ENCODE data around the gene GAB3. TPM values are rescaled to one million over a fixed set of nuclear protein-coding genes. Genes with fewer than 3 reads are reported as not detected.

The GAB3 gene
- total RNA-seq, 1 experiment from 2014 or later: 0.69 TPM

DNA sequence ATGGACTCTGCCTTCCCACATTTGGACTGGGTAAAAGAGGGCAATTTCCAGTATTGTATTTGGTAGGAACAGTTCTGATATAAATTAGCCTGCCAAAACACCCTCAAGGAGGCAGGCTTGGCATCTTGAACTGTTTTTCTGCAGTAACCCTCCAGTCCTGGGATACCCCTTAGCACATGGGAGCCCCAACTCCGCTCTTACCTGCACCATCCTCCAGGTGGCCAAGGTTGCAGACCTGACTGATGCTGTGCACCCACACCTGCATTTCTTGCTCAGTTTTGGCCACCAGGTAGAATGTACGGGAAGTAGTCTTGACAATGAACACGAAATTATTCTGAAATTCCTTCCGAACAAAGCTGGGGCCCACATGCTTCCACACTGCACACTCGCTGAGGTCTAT lies 35.1 kb downstream of the GAB3 start:
- no peaks in the 10 kb centered on the region for H3K9me3 ChIP-seq (ENCODE audit: control insufficient read depth in 1 of 2, insufficient read depth in 1 of 2, low read depth in 1 of 2, low read length in 2 of 2)
- TF ChIP-seq EGR1 (IDR thresholded peaks at IDR 0.05; ENCODE audit: low read depth): no peak
- 0 out of 6 replicates have a peak, but pooled peaks of 1 of the 3 experiments have one; percentile 8 for TF ChIP-seq CTCF (IDR thresholded peaks at IDR 0.05 in 2 of 3, conservative IDR thresholded peaks at IDR 0.05 in 1 of 3; ENCODE audit: borderline replicate concordance in 1 of 3, insufficient read depth in 1 of 3, low read depth in 2 of 3, low read length in 2 of 3)
- H3K9me2 ChIP-seq (ENCODE audit: insufficient read depth): no peaks in the 10 kb centered on the region
- H2AFZ ChIP-seq (ENCODE audit: low read depth, low read length, poor library complexity, severe bottlenecking): no peak overlapping the region
- no peak for DNase-seq (ENCODE audit: low read depth, low spot score)
- no peaks in the 10 kb centered on the region for H3K36me3 ChIP-seq (ENCODE audit: control insufficient read depth in 1 of 2, insufficient read depth in 2 of 2, low read length in 2 of 2)
- H3K4me1 ChIP-seq (ENCODE audit: control insufficient read depth in 1 of 2, insufficient read depth in 2 of 2, low read length in 2 of 2): no peaks in the 10 kb centered on the region
- H3K27me3 ChIP-seq (ENCODE audit: insufficient read depth, low read length): no peaks in the 10 kb centered on the region
- H3K9ac ChIP-seq (ENCODE audit: low read length): no peak overlapping the region
- no peaks in the 10 kb centered on the region for H4K20me1 ChIP-seq (ENCODE audit: insufficient read depth)
- no TSS peak for BruUV-seq (replicated peaks)
- intact Hi-C loops (cut with micrococcal nuclease): loop anchor here (10.0 kb wide), 1 partner anchor 129 kb away; no protein-coding TSS in a partner anchor
- no peak overlapping the region for H3K4me3 ChIP-seq (replicated peaks in 1 of 2; ENCODE audit: low read depth in 1 of 2, low read length in 2 of 2)
- no peak overlapping the region for H3K4me2 ChIP-seq (ENCODE audit: low read length)
- no peak for ATAC-seq
- no peak overlapping the region for H3K27ac ChIP-seq (ENCODE audit: low read depth, low read length)
- ChIA-PET POLR2A (no interaction called here), CTCF (no interaction called here), RAD21 (ENCODE audit: low non-redundant PET in 1 of 2, low total read pairs in 2 of 2, uncharacterized antibody in 2 of 2, unreplicated experiment in 2 of 2) (no interaction called here)
- H3K79me2 ChIP-seq (ENCODE audit: insufficient read depth, low read length): no peaks in the 10 kb centered on the region

- BruUV-seq (replicated peaks): no TSS peak
- ATAC-seq (peak; percentile 89), DNase-seq (ENCODE audit: low read depth, low spot score) (peak; percentile 23)
- Histone ChIP-seq H3K4me3 (replicated peaks in 1 of 2; ENCODE audit: low read depth in 1 of 2, low read length in 2 of 2) (no peak overlapping the region), H4K20me1 (ENCODE audit: insufficient read depth) (no peaks in the 10 kb centered on the region), H3K79me2 (ENCODE audit: insufficient read depth, low read length) (no peaks in the 10 kb centered on the region), H3K9ac (ENCODE audit: low read length) (no peak overlapping the region), H3K9me2 (ENCODE audit: insufficient read depth) (no peaks in the 10 kb centered on the region), H3K27ac (ENCODE audit: low read depth, low read length) (no peak overlapping the region), H3K4me2 (ENCODE audit: low read length) (no peak overlapping the region), H3K27me3 (ENCODE audit: insufficient read depth, low read length) (no peaks in the 10 kb centered on the region), H3K36me3 (ENCODE audit: control insufficient read depth in 1 of 2, insufficient read depth in 2 of 2, low read length in 2 of 2) (no peaks in the 10 kb centered on the region), H2AFZ (ENCODE audit: low read depth, low read length, poor library complexity, severe bottlenecking) (no peak overlapping the region), H3K4me1 (ENCODE audit: control insufficient read depth in 1 of 2, insufficient read depth in 2 of 2, low read length in 2 of 2) (no peaks in the 10 kb centered on the region), H3K9me3 (ENCODE audit: control insufficient read depth in 1 of 2, insufficient read depth in 1 of 2, low read depth in 1 of 2, low read length in 2 of 2) (no peaks in the 10 kb centered on the region)
- RAD21 ChIA-PET (ENCODE audit: low non-redundant PET in 1 of 2, low total read pairs in 2 of 2, uncharacterized antibody in 2 of 2, unreplicated experiment in 2 of 2): no interaction called here
- CTCF ChIA-PET: no interaction called here
- intact Hi-C loops (cut with micrococcal nuclease): loop anchor here (10.0 kb wide), 1 partner anchor 130 kb away; no protein-coding TSS in a partner anchor
- POLR2A ChIA-PET: no interaction called here
- no peak for TF ChIP-seq CEBPB (IDR thresholded peaks at IDR 0.05; ENCODE audit: low read depth)
- no peak for TF ChIP-seq JUND (IDR thresholded peaks at IDR 0.05)
- TF ChIP-seq TCF7L2 (IDR thresholded peaks at IDR 0.05; ENCODE audit: borderline replicate concordance, extremely low read depth, insufficient read depth, insufficient read length): no peak
- peak; percentile 72 for TF ChIP-seq RAD21 (IDR thresholded peaks at IDR 0.05; ENCODE audit: low read depth)
- TF ChIP-seq SIN3A (IDR thresholded peaks at IDR 0.05; ENCODE audit: low read depth): no peak
- no peak for TF ChIP-seq ZNF274 (IDR thresholded peaks at IDR 0.05; ENCODE audit: low read depth, low read length)
- TF ChIP-seq CTCF (IDR thresholded peaks at IDR 0.05 in 2 of 3, conservative IDR thresholded peaks at IDR 0.05 in 1 of 3; ENCODE audit: borderline replicate concordance in 1 of 3, insufficient read depth in 1 of 3, low read depth in 2 of 3, low read length in 2 of 3): peak; percentile 63 to 70 (median 64); a peak in 5 of 6 replicates
Observed at GRCh38 chrX:154714925-154715324, 36.0 kb downstream of the GAB3 start.

Measured in HCT116 (cell line).